Gastrocnemius medialis (tissue), 4 donors: ENCODE measurements around the gene DLAT. TPM values are rescaled to one million over a fixed set of nuclear protein-coding genes. Genes with fewer than 3 reads are reported as not detected.

Source experiments
- ATAC-seq, 2 donors: fragments of 150-250 bp; one replicate each; pipeline ENCODE4 v1.9.1; 2016
- DNase-seq, 2 donors: peaks; one replicate each; pipeline ENCODE4 v3.0.0-alpha.2; 2019
- H3K27ac ChIP-seq, 4 donors: fragments of 200-600 bp; sonication (generic); 1 replicate in 1 of 4; 2 replicates in 3 of 4; pipeline ENCODE4 v1.5.1; 2016 to 2018; ENCODE audit warnings: mild to moderate bottlenecking in 2 of 4, moderate library complexity in 1 of 4
- H3K27me3 ChIP-seq, 3 donors: fragments of 200-600 bp; sonication (generic) in 2 of 3; 1 replicate in 1 of 3; 2 replicates in 2 of 3; pipeline versions ENCODE4 v1.5.1 to v1.6.0; 2016 to 2019; ENCODE audit warnings: mild to moderate bottlenecking in 1 of 3, moderate library complexity in 1 of 3
- H3K36me3 ChIP-seq, 2 donors: fragments of 200-600 bp; sonication (generic) in 1 of 2; one replicate each; pipeline ENCODE4 v1.5.1; 2017 to 2018
- H3K4me1 ChIP-seq, 2 donors: fragments of 200-600 bp; sonication (generic) in 1 of 2; one replicate each; pipeline ENCODE4 v1.5.1; 2016 to 2017; ENCODE audit warnings: mild to moderate bottlenecking in 2 of 2
- H3K4me3 ChIP-seq, 4 donors: fragments of 200-600 bp; sonication (generic) in 3 of 4; 1 replicate in 1 of 4; 2 replicates in 3 of 4; pipeline ENCODE4 v1.5.1; 2016 to 2019; ENCODE audit warnings: mild to moderate bottlenecking in 2 of 4
- H3K9me3 ChIP-seq, 3 donors: fragments of 200-600 bp; sonication (generic) in 2 of 3; 1 replicate in 1 of 3; 2 replicates in 2 of 3; pipeline ENCODE4 v1.5.1; 2016 to 2019
- CTCF ChIP-seq, 5 experiments: fragments of 450-650 bp in 3 of 5; fragments of 200-600 bp in 2 of 5; sonication (generic) in 2 of 5; IDR thresholded peaks in 4 of 5; conservative IDR thresholded peaks in 1 of 5; 1 replicate in 4 of 5; 2 replicates in 1 of 5; pipeline ENCODE4 v1.5.1; 2016 to 2019; ENCODE audit warnings: antibody characterized with exemption in 5 of 5, mild to moderate bottlenecking in 3 of 5, moderate library complexity in 3 of 5
- POLR2A ChIP-seq, 2 donors: fragments of 450-650 bp; IDR thresholded peaks; one replicate each; pipeline ENCODE4 v1.6.1; 2017; ENCODE audit warnings: antibody characterized with exemption in 2 of 2, mild to moderate bottlenecking in 2 of 2, moderate library complexity in 2 of 2
- in situ Hi-C, 4 donors: fragments of 200-750 bp; cut with MboI; loops; one replicate each; pipeline versions ENCODE4 v1.15.0 to v1.8.0; 2017; ENCODE audit warnings: low sequenced_read_pairs in 4 of 4
- intact Hi-C: fragments of 100-400 bp; cut with DNase I; formaldehyde crosslinking; loops from one replicate; pipeline ENCODE4 v1.15.1; 2023; ENCODE audit warnings: low total_unique reads
- total RNA-seq, 4 donors: library from RNA; depleted of rRNA; stranded (reverse); fragments of >200 nt; gene quantifications; one replicate each; pipeline versions ENCODE4 v1.1.0 to v1.2.3, GENCODE V29; 2016

Gene DLAT
- total RNA-seq, 4 donors from 2014 or later, result 60.1 to 117 (median 67.8) TPM

- no peaks in the 10 kb centered on the region for H3K27me3 ChIP-seq
- intact Hi-C loops (no loop called here), in situ Hi-C loops (no loop called here)
- no peak overlapping the region for H3K27ac ChIP-seq
- no peak for ATAC-seq
- TF ChIP-seq POLR2A (IDR thresholded peaks at IDR 0.05), result no peak
- no peak for TF ChIP-seq CTCF (IDR thresholded peaks at IDR 0.05 in 4 of 5, conservative IDR thresholded peaks at IDR 0.05 in 1 of 5)
- H3K9me3 ChIP-seq, result no peaks in the 10 kb centered on the region
- no peaks in the 10 kb centered on the region for H3K4me1 ChIP-seq
- no peak overlapping the region for H3K4me3 ChIP-seq
- peaks cover 3 to 55% of the 10 kb centered on the region in 2 donors for H3K36me3 ChIP-seq
- no peak for DNase-seq
Measured at GRCh38 chr11:112062923-112063322, 37.7 kb downstream of the DLAT start.

GRCh38 chr11:112073941-112074811, 49.0 kb downstream of the DLAT start, which contains the start of the genes NKAPD1 and PIH1D2:
Gene NKAPD1 (plus strand): TSS chr11:112074299. CDS start chr11:112075575, 1,276 bp downstream.
Gene PIH1D2 (minus strand): TSS chr11:112074017. CDS start chr11:112073174, 843 bp downstream.
- Histone ChIP-seq H3K27me3 (no peaks in the 10 kb centered on the region), H3K4me3 (peak within 1 kb of the TSS; percentile 70 to 86 (median 83)), H3K36me3 (peaks cover 0 to 33% of the 10 kb centered on the region in 2 donors), H3K4me1 (peaks cover 15 to 22% of the 10 kb centered on the region in 2 donors), H3K27ac (peak within 1 kb of the TSS; percentile 82 to 96 (median 88)), H3K9me3 (no peaks in the 10 kb centered on the region)
- TF ChIP-seq POLR2A (IDR thresholded peaks at IDR 0.05), result peak in 1 of 2 donors; percentile 43
- no peak for TF ChIP-seq CTCF (IDR thresholded peaks at IDR 0.05 in 4 of 5, conservative IDR thresholded peaks at IDR 0.05 in 1 of 5)
- intact Hi-C loops (no loop called here), in situ Hi-C loops (loop anchor here in 1 of 4 donors (10.0 kb wide), 1 partner anchor 199 kb away; the partner anchor contains the start of genes ALG9, CFAP68 and FDXACB1)
- ATAC-seq (peak; percentile 91 to 94), DNase-seq (peak; percentile 52 to 69)

- intact Hi-C loops, result loop anchor here (10.0 kb wide), 2 partner anchors 148 to 1232 kb away; partner anchors contain the start of genes DIXDC1 and TTC12
- H3K36me3 ChIP-seq, result peaks cover 0 to 66% of the 10 kb centered on the region in 2 donors
- no peaks in the 10 kb centered on the region for H3K9me3 ChIP-seq
- peaks cover 15 to 32% of the 10 kb centered on the region in 2 donors for H3K4me1 ChIP-seq
- no peaks in the 10 kb centered on the region for H3K27me3 ChIP-seq
- no peak for TF ChIP-seq CTCF (IDR thresholded peaks at IDR 0.05 in 4 of 5, conservative IDR thresholded peaks at IDR 0.05 in 1 of 5)
- peak; percentile 51 to 66 for TF ChIP-seq POLR2A (IDR thresholded peaks at IDR 0.05)
- peak overlapping the region; percentile 79 to 97 (median 90) for H3K27ac ChIP-seq
- in situ Hi-C loops, result loop anchor here in 1 of 4 donors (10.0 kb wide), 1 partner anchor 208 kb away; the partner anchor contains the start of genes ALG9, CFAP68 and FDXACB1
- DNase-seq (peak; percentile 26 to 61), ATAC-seq (peak; percentile 45)
- H3K4me3 ChIP-seq, result no peak overlapping the region
Measured at GRCh38 chr11:112082729-112083128, 57.5 kb downstream of the DLAT start.

GRCh38 chr11:112085822-112086421, 60.7 kb downstream of the DLAT start:
- H3K36me3 ChIP-seq, result peaks cover 0 to 66% of the 10 kb centered on the region in 2 donors
- peaks cover 46 to 60% of the 10 kb centered on the region in 2 donors for H3K4me1 ChIP-seq
- peak overlapping the region; percentile 82 to 99 (median 90) for H3K4me3 ChIP-seq
- no peak for TF ChIP-seq POLR2A (IDR thresholded peaks at IDR 0.05)
- TF ChIP-seq CTCF (IDR thresholded peaks at IDR 0.05 in 4 of 5, conservative IDR thresholded peaks at IDR 0.05 in 1 of 5), result no peak
- DNase-seq (peak; percentile 13 to 34), ATAC-seq (peak; percentile 34 to 55)
- in situ Hi-C loops, result loop anchor here in 1 of 4 donors (10.0 kb wide), 1 partner anchor 211 kb away; the partner anchor contains the start of genes ALG9, CFAP68 and FDXACB1
- intact Hi-C loops, result loop anchor here (5.0 to 10.0 kb wide), 4 partner anchors 59 to 1229 kb away; partner anchors contain the start of genes CFAP68, DIXDC1, DLAT and FDXACB1
- H3K27ac ChIP-seq, result peak overlapping the region; percentile 79 to 97 (median 90)
- H3K27me3 ChIP-seq, result no peaks in the 10 kb centered on the region
- no peaks in the 10 kb centered on the region for H3K9me3 ChIP-seq
